GM23338 (cell line): ENCODE data around the gene PAQR5.

Experiments used
- JUNB ChIP-seq: IDR thresholded peaks from one replicate; pipeline ENCODE4 v1.6.1; 2016; ENCODE audit warnings: antibody characterized with exemption; ENCODE audit not compliant: unreplicated experiment
- NANOG ChIP-seq: IDR thresholded peaks from 2 replicates; pipeline ENCODE4 v1.6.1; 2016; ENCODE audit warnings: antibody characterized with exemption, borderline replicate concordance
- POLR2AphosphoS5 ChIP-seq: IDR thresholded peaks from 2 replicates; pipeline ENCODE4 v1.6.1; 2016; ENCODE audit warnings: antibody characterized with exemption, low read depth
- STAT1 ChIP-seq: IDR thresholded peaks from one replicate; pipeline ENCODE4 v1.6.1; 2016; ENCODE audit warnings: antibody characterized with exemption; ENCODE audit not compliant: unreplicated experiment
- TF ChIP-seq, protein P1 (sequence below), 2 experiments: fragments of 200-600 bp in 1 of 2; sonication (generic) in 1 of 2; conservative IDR thresholded peaks; 2 replicates each; pipeline versions ENCODE4 v1.5.1 to v1.6.1; 2016 to 2017; ENCODE audit warnings: antibody characterized with exemption in 2 of 2, low read depth in 2 of 2, mild to moderate bottlenecking in 2 of 2, moderate library complexity in 1 of 2
- TF ChIP-seq, protein P2 (sequence below): IDR thresholded peaks from 2 replicates; pipeline ENCODE4 v1.6.1; 2016; ENCODE audit warnings: antibody characterized with exemption
- TF ChIP-seq, protein P3 (sequence below): IDR thresholded peaks from one replicate; pipeline ENCODE4 v1.6.1; 2018; ENCODE audit warnings: antibody characterized with exemption; ENCODE audit not compliant: unreplicated experiment

DNA sequence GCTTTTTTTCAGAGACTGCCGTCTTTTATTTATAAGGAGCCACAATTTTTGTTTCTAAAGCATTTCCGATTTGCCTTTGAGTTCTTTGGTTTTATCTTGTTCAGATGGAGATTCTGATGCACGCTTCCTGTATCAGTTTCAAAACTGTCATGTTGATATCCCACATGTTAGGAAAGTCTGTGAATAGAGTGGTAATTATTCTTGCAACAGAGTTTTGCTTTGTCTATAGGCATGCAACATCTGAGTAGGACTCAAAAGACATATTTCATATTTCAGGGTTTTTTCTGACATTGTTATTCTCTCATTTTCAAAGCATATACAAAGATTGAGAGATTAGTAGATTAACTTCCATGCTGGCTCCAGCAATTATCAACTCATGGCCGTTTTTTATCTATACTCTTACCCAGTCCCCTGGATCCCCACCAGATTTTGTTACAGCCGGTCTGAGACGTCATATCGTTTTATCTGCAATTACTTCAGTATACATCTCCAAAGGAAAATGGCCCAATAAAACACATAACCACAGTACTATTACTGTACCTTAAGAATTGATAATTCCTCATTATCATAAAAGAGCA lies 22.4 kb downstream of the PAQR5 start:
- TF ChIP-seq, protein P1, sequence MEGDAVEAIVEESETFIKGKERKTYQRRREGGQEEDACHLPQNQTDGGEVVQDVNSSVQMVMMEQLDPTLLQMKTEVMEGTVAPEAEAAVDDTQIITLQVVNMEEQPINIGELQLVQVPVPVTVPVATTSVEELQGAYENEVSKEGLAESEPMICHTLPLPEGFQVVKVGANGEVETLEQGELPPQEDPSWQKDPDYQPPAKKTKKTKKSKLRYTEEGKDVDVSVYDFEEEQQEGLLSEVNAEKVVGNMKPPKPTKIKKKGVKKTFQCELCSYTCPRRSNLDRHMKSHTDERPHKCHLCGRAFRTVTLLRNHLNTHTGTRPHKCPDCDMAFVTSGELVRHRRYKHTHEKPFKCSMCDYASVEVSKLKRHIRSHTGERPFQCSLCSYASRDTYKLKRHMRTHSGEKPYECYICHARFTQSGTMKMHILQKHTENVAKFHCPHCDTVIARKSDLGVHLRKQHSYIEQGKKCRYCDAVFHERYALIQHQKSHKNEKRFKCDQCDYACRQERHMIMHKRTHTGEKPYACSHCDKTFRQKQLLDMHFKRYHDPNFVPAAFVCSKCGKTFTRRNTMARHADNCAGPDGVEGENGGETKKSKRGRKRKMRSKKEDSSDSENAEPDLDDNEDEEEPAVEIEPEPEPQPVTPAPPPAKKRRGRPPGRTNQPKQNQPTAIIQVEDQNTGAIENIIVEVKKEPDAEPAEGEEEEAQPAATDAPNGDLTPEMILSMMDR (conservative IDR thresholded peaks at IDR 0.05; ENCODE audit: low read depth in 2 of 2), result no peak
- TF ChIP-seq POLR2AphosphoS5 (no peak), NANOG (no peak), STAT1 (no peak), JUNB (no peak)
- TF ChIP-seq, protein P2, sequence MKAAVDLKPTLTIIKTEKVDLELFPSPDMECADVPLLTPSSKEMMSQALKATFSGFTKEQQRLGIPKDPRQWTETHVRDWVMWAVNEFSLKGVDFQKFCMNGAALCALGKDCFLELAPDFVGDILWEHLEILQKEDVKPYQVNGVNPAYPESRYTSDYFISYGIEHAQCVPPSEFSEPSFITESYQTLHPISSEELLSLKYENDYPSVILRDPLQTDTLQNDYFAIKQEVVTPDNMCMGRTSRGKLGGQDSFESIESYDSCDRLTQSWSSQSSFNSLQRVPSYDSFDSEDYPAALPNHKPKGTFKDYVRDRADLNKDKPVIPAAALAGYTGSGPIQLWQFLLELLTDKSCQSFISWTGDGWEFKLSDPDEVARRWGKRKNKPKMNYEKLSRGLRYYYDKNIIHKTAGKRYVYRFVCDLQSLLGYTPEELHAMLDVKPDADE, result no peak
- TF ChIP-seq, protein P3, sequence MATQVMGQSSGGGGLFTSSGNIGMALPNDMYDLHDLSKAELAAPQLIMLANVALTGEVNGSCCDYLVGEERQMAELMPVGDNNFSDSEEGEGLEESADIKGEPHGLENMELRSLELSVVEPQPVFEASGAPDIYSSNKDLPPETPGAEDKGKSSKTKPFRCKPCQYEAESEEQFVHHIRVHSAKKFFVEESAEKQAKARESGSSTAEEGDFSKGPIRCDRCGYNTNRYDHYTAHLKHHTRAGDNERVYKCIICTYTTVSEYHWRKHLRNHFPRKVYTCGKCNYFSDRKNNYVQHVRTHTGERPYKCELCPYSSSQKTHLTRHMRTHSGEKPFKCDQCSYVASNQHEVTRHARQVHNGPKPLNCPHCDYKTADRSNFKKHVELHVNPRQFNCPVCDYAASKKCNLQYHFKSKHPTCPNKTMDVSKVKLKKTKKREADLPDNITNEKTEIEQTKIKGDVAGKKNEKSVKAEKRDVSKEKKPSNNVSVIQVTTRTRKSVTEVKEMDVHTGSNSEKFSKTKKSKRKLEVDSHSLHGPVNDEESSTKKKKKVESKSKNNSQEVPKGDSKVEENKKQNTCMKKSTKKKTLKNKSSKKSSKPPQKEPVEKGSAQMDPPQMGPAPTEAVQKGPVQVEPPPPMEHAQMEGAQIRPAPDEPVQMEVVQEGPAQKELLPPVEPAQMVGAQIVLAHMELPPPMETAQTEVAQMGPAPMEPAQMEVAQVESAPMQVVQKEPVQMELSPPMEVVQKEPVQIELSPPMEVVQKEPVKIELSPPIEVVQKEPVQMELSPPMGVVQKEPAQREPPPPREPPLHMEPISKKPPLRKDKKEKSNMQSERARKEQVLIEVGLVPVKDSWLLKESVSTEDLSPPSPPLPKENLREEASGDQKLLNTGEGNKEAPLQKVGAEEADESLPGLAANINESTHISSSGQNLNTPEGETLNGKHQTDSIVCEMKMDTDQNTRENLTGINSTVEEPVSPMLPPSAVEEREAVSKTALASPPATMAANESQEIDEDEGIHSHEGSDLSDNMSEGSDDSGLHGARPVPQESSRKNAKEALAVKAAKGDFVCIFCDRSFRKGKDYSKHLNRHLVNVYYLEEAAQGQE, result no peak
